Glomerular visceral epithelial cell (primary cell): ENCODE measurements around the gene C17orf107.

ENCODE experiments used
- DNase-seq: peaks from one replicate; pipeline ENCODE4 v3.0.0-alpha.2; 2016; ENCODE audit errors: extremely low spot score

C17orf107 gene

GRCh38 chr17:4872786-4873185, 26.6 kb upstream of the C17orf107 start:
- no peak for DNase-seq

GRCh38 chr17:4877089-4877488, 22.2 kb upstream of the C17orf107 start:
- no peak for DNase-seq

GRCh38 chr17:4879601-4880000, 19.7 kb upstream of the C17orf107 start:
- no peak for DNase-seq

- DNase-seq, result no peak
Observed at GRCh38 chr17:4880857-4881256, 18.5 kb upstream of the C17orf107 start.

- DNase-seq, result peak; percentile 51
Observed at GRCh38 chr17:4881761-4882555, 17.4 kb upstream of the C17orf107 start.

- DNase-seq, result no peak
Observed at GRCh38 chr17:4884489-4884888, 14.8 kb upstream of the C17orf107 start.

- no peak for DNase-seq
Observed at GRCh38 chr17:4886830-4887229, 12.5 kb upstream of the C17orf107 start.

- DNase-seq, result no peak
Observed at GRCh38 chr17:4887581-4887980, 11.8 kb upstream of the C17orf107 start.

- DNase-seq, result no peak
Observed at GRCh38 chr17:4891411-4892410, 7.6 kb upstream of the C17orf107 start.

- DNase-seq, result no peak
Observed at GRCh38 chr17:4892499-4893221, 6.7 kb upstream of the C17orf107 start.

GRCh38 chr17:4893272-4893671, 6.1 kb upstream of the C17orf107 start:
- no peak for DNase-seq

- DNase-seq, result no peak
Observed at GRCh38 chr17:4893721-4894560, 5.4 kb upstream of the C17orf107 start.

- no peak for DNase-seq
Observed at GRCh38 chr17:4895121-4895520, 4.2 kb upstream of the C17orf107 start.

GRCh38 chr17:4895657-4896331, 3.5 kb upstream of the C17orf107 start:
- DNase-seq, result no peak

- DNase-seq, result no peak
Observed at GRCh38 chr17:4896332-4897197, 2.8 kb upstream of the C17orf107 start.

GRCh38 chr17:4897198-4897687, 2.1 kb upstream of the C17orf107 start:
- no peak for DNase-seq

- no peak for DNase-seq
Observed at GRCh38 chr17:4897785-4898184, 1.6 kb upstream of the C17orf107 start.

GRCh38 chr17:4898351-4898750, 985 bp upstream of the C17orf107 start:
- no peak for DNase-seq

GRCh38 chr17:4898927-4899326, 409 bp upstream of the C17orf107 start:
- no peak for DNase-seq
